Upper lobe of left lung (tissue), 6 donors: ENCODE data around the gene ADARB1. TPM values are rescaled to one million over a fixed set of nuclear protein-coding genes. Genes with fewer than 3 reads are reported as not detected.

ENCODE experiments used
- ATAC-seq, 2 donors: fragments of 200-7000 bp; cut with Tn5 transposase; one replicate each; pipeline ENCODE4 v1.9.1; 2022; ENCODE audit warnings: mild to moderate bottlenecking in 2 of 2, moderate library complexity in 2 of 2; ENCODE audit not compliant: low FRiP score in 2 of 2
- DNase-seq, 2 donors: peaks; one replicate each; pipeline ENCODE4 v3.0.0-alpha.2; 2019 to 2020
- H3K27ac ChIP-seq, 4 donors: fragments of 200-600 bp; sonication (generic); one replicate each; pipeline ENCODE4 v1.5.1; 2016 to 2019
- H3K27me3 ChIP-seq, 4 donors: fragments of 200-600 bp; sonication (generic); one replicate each; pipeline ENCODE4 v1.5.1; 2017 to 2019
- H3K36me3 ChIP-seq, 4 donors: fragments of 200-600 bp; sonication (generic); one replicate each; pipeline ENCODE4 v1.5.1; 2016 to 2019
- H3K4me1 ChIP-seq, 4 donors: fragments of 200-600 bp; sonication (generic); one replicate each; pipeline ENCODE4 v1.5.1; 2018 to 2019
- H3K4me3 ChIP-seq, 4 donors: fragments of 200-600 bp; sonication (generic); one replicate each; pipeline ENCODE4 v1.5.1; 2017 to 2019; ENCODE audit warnings: mild to moderate bottlenecking in 2 of 4, moderate library complexity in 1 of 4
- H3K9me3 ChIP-seq, 4 donors: fragments of 200-600 bp; sonication (generic); one replicate each; pipeline ENCODE4 v1.5.1; 2018 to 2019
- CTCF ChIP-seq, 6 experiments: fragments of 450-650 bp in 4 of 6; fragments of 200-600 bp in 2 of 6; sonication (generic) in 2 of 6; IDR thresholded peaks; one replicate each; pipeline ENCODE4 v1.5.1; 2016 to 2019; ENCODE audit warnings: antibody characterized with exemption in 6 of 6
- EP300 ChIP-seq, 4 donors: sonication (generic); formaldehyde crosslinking; IDR thresholded peaks; one replicate each; pipeline ENCODE4 v1.5.1; 2017; ENCODE audit warnings: antibody characterized with exemption in 4 of 4, control low read depth in 2 of 4
- POLR2A ChIP-seq, 4 donors: fragments of 450-650 bp; IDR thresholded peaks; one replicate each; pipeline ENCODE4 v1.5.1; 2016 to 2017; ENCODE audit warnings: antibody characterized with exemption in 4 of 4, mild to moderate bottlenecking in 2 of 4
- POLR2AphosphoS5 ChIP-seq, 2 donors: sonication (generic); formaldehyde crosslinking; IDR thresholded peaks; one replicate each; pipeline ENCODE4 v1.5.1; 2017; ENCODE audit warnings: antibody characterized with exemption in 2 of 2
- WGBS, 2 donors: methylation state at CpG; one replicate each; pipeline ENCODE4 v1.1.5; 2017 to 2018; 5-methylcytosine and 5-hydroxymethylcytosine counted together
- total RNA-seq, 6 donors: library from RNA; depleted of rRNA in 4 of 6; stranded (reverse); fragments of >200 nt in 4 of 6; gene quantifications; one replicate each; pipeline versions ENCODE4 v1.1.0 to v1.2.1, GENCODE V29; 2016 to 2021
- donor health status: DM: no; HTN: no; CAD: no; lungs with moderate emphysema.
- donor health status: DM: no; HTN: yes; CAD: no; lungs with severe emphysema.

The ADARB1 gene
- total RNA-seq, 6 donors from 2014 or later, result 26.5 to 94.3 (median 42.4) TPM

- DNase-seq (no peak), ATAC-seq (no peak)
- no peaks in the 10 kb centered on the region for H3K27me3 ChIP-seq
- peaks cover 0 to 60% (median 23%) of the 10 kb centered on the region in 4 donors for H3K36me3 ChIP-seq
- H3K27ac ChIP-seq, result no peak overlapping the region
- H3K9me3 ChIP-seq, result no peaks in the 10 kb centered on the region
- no peak overlapping the region for H3K4me3 ChIP-seq
- peaks cover 0 to 6% (median 0%) of the 10 kb centered on the region in 4 donors for H3K4me1 ChIP-seq
- TF ChIP-seq POLR2AphosphoS5 (IDR thresholded peaks at IDR 0.05), result no peak
- TF ChIP-seq CTCF (IDR thresholded peaks at IDR 0.05), result no peak
- no peak for TF ChIP-seq POLR2A (IDR thresholded peaks at IDR 0.05)
- TF ChIP-seq EP300 (IDR thresholded peaks at IDR 0.05), result no peak
- 84 to 89% methylated on average over 8 of the region's 8 CpGs for WGBS, 2 donors
Observed at GRCh38 chr21:45203983-45204382, 129.6 kb downstream of the ADARB1 start.

GRCh38 chr21:45204395-45204794 lies 130.0 kb downstream of the ADARB1 start:
- WGBS, 2 donors, result 93 to 95% methylated on average over 10 to 11 of the region's 11 CpGs
- ATAC-seq, result no peak
- Histone ChIP-seq H3K4me3 (no peak overlapping the region), H3K36me3 (peaks cover 0 to 57% (median 23%) of the 10 kb centered on the region in 4 donors), H3K27me3 (no peaks in the 10 kb centered on the region), H3K27ac (no peak overlapping the region), H3K4me1 (peaks cover 0 to 6% (median 0%) of the 10 kb centered on the region in 4 donors), H3K9me3 (no peaks in the 10 kb centered on the region)
- TF ChIP-seq POLR2A (IDR thresholded peaks at IDR 0.05) (no peak), EP300 (IDR thresholded peaks at IDR 0.05) (no peak), POLR2AphosphoS5 (IDR thresholded peaks at IDR 0.05) (no peak), CTCF (IDR thresholded peaks at IDR 0.05) (no peak)
- peak in 1 of 2 donors; percentile 32 for DNase-seq

- WGBS, 2 donors, result 77 to 90% methylated on average over 9 of the region's 9 CpGs
- ATAC-seq, result no peak
Observed at GRCh38 chr21:45207839-45208626, 133.7 kb downstream of the ADARB1 start.

GRCh38 chr21:45208627-45208951 lies 134.2 kb downstream of the ADARB1 start:
- no peak for TF ChIP-seq CTCF (IDR thresholded peaks at IDR 0.05)
- TF ChIP-seq EP300 (IDR thresholded peaks at IDR 0.05), result no peak
- no peak for TF ChIP-seq POLR2AphosphoS5 (IDR thresholded peaks at IDR 0.05)
- no peak for TF ChIP-seq POLR2A (IDR thresholded peaks at IDR 0.05)
- H3K4me1 ChIP-seq, result no peaks in the 10 kb centered on the region
- H3K27me3 ChIP-seq, result no peaks in the 10 kb centered on the region
- ATAC-seq (peak in 1 of 2 donors; percentile 19), DNase-seq (no peak)
- H3K9me3 ChIP-seq, result no peaks in the 10 kb centered on the region
- peaks cover 0 to 73% (median 27%) of the 10 kb centered on the region in 4 donors for H3K36me3 ChIP-seq
- WGBS, 2 donors, result 81 to 82% methylated on average over 6 of the region's 6 CpGs
- H3K27ac ChIP-seq, result no peak overlapping the region
- no peak overlapping the region for H3K4me3 ChIP-seq

More at GRCh38 chr21:45207839-45208626, 133.7 kb downstream of the ADARB1 start:
- no peak for DNase-seq
- Histone ChIP-seq H3K27me3 (no peaks in the 10 kb centered on the region), H3K4me3 (no peak overlapping the region), H3K4me1 (no peaks in the 10 kb centered on the region), H3K27ac (no peak overlapping the region), H3K36me3 (peaks cover 0 to 79% (median 27%) of the 10 kb centered on the region in 4 donors), H3K9me3 (no peaks in the 10 kb centered on the region)
- no peak for TF ChIP-seq POLR2A (IDR thresholded peaks at IDR 0.05)
- TF ChIP-seq EP300 (IDR thresholded peaks at IDR 0.05), result no peak
- TF ChIP-seq CTCF (IDR thresholded peaks at IDR 0.05), result no peak
- TF ChIP-seq POLR2AphosphoS5 (IDR thresholded peaks at IDR 0.05), result no peak
